OCI-LY7 (cell line): ENCODE measurements around the gene ZCCHC3.
A peak's percentile ranks its signal among the peaks of the same experiment; 100 is the strongest.

Experiments
- EZH2phosphoT487 ChIP-seq: fragments of 200-600 bp; sonication (generic); IDR thresholded peaks from 2 replicates; pipeline ENCODE4 v1.6.1; 2018; ENCODE audit warnings: low read depth, borderline replicate concordance, mild to moderate bottlenecking, mixed run types, antibody characterized with exemption, low read length, moderate library complexity, mixed read lengths
- TF ChIP-seq, protein P1 (sequence below): fragments of 200-600 bp; sonication (generic); conservative IDR thresholded peaks from 2 replicates; pipeline ENCODE4 v1.5.1; 2014; ENCODE audit warnings: mild to moderate bottlenecking, antibody characterized with exemption, low read length, moderate library complexity, mixed read lengths

DNA sequence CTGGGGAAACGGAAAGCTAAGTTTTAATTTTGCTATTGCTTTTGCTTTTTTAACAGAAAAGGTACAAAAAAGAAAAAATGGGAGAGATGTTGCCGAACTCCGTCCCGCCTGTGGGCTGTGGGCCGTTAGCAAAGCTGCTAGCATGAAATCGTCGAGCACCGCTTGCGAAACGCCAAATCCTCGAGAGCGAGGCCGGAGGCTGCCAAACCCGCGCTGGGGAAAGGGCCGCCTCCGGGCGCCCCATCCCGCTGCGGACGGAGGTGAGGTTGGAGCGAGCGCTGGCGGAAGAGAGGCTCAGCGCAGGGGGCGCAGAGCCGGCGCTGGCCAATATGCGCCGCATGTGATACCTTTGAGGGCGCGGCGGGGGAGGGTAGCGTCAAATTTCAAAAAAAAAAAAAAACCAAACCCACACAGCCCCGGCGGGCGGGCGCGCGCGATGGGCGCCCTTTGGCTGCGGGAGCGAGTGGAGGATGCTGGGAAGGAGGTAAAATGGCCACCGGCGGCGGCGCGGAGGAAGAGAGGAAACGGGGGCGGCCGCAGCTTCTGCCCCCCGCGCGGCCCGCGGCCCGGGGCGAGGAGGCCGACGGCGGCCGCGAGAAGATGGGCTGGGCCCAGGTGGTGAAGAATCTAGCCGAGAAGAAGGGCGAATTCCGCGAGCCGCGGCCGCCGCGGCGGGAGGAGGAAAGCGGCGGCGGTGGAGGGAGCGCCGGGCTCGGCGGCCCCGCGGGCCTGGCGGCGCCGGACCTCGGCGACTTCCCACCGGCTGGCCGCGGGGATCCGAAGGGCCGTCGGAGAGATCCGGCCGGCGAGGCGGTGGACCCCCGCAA lies at the start of gene ZCCHC3:
- TF ChIP-seq, protein P1, sequence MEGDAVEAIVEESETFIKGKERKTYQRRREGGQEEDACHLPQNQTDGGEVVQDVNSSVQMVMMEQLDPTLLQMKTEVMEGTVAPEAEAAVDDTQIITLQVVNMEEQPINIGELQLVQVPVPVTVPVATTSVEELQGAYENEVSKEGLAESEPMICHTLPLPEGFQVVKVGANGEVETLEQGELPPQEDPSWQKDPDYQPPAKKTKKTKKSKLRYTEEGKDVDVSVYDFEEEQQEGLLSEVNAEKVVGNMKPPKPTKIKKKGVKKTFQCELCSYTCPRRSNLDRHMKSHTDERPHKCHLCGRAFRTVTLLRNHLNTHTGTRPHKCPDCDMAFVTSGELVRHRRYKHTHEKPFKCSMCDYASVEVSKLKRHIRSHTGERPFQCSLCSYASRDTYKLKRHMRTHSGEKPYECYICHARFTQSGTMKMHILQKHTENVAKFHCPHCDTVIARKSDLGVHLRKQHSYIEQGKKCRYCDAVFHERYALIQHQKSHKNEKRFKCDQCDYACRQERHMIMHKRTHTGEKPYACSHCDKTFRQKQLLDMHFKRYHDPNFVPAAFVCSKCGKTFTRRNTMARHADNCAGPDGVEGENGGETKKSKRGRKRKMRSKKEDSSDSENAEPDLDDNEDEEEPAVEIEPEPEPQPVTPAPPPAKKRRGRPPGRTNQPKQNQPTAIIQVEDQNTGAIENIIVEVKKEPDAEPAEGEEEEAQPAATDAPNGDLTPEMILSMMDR = peak; percentile 23; the same call in 1 of the 2 replicates
- TF ChIP-seq EZH2phosphoT487 = no peak
